ENCODE results near the gene NPTN. TPM values are rescaled to one million over a fixed set of nuclear protein-coding genes. Genes with fewer than 3 reads are reported as not detected.

The NPTN gene
- total RNA-seq, 1 experiment from 2014 or later: 151 TPM

DNA sequence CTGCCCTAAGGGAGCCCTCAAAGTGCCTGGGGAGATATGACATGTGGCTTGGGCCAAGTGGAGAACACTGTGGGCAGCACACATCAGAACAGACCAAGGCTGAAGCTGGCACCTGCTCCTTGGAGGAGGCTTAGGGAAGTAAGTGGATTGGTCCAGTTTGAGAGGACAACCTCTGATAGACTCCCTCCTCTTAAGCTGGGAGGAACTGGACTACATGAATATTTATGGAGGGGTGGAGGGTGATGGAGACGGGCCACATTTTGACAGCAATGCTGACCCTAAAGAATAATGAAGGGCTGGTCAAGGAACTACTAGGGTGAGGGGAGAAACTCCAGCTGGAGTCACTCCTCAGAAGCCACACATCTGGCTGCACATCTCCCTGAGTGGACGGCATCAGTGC, 44.5 kb upstream of the NPTN start:
- POLR2A ChIA-PET: interaction anchor here (0.6 kb wide), 1 partner anchor 52 kb away, joined by 3 read pairs; no protein-coding TSS in a partner anchor
- DNase-seq (ENCODE audit: low read depth, low spot score): no peak

DNA sequence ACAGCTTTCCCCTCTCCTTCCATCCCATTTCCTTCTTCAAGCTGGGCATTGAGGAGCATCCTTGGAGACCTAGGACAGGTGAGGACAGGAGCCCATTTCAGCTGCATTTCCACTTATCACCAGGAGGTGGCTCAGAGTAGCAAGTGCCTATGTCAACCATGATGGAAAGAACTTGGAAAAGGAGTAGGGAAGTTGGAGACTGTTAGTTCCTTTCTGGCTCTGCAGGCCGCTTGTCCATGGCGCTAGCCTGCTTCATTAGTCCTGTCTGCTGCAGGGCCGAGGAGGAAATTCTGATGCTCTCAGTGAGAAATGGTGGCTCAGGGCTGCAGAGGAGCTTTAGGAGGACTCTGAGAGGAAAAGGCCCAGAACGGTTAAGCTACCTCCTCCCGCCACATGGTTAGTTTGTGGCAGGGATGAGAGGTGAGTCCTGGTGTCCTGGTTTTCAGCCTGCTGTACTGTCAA, 44.0 kb upstream of the NPTN start:
- no TSS peak for BruUV-seq (replicated peaks)
- ChIA-PET CTCF (interaction anchor here (1.7 to 1.9 kb wide), 2 partner anchors 23 to 41 kb away, joined by 5 to 12 read pairs; no protein-coding TSS in a partner anchor), POLR2A (interaction anchor here (0.6 kb wide), 1 partner anchor 51 kb away, joined by 3 read pairs; no protein-coding TSS in a partner anchor)
- no peaks in the 10 kb centered on the region for H3K9me3 ChIP-seq (ENCODE audit: control insufficient read depth, insufficient read depth, low read depth, low read length)
- no peaks in the 10 kb centered on the region for H3K4me1 ChIP-seq (ENCODE audit: control insufficient read depth, insufficient read depth, low read length)
- no peak for TF ChIP-seq SIN3A (IDR thresholded peaks at IDR 0.05; ENCODE audit: borderline replicate concordance, insufficient read depth, low read depth, low read length)
- peak; percentile 85 for TF ChIP-seq CTCF (IDR thresholded peaks at IDR 0.05)
- TF ChIP-seq POLR2AphosphoS5 (IDR thresholded peaks at IDR 0.05; ENCODE audit: low read depth, low read length): no peak
- TF ChIP-seq REST (IDR thresholded peaks at IDR 0.05; ENCODE audit: insufficient read depth in 1 of 2, low read depth in 2 of 2, low read length in 1 of 2): no peak
- no peak for TF ChIP-seq TCF7L2 (IDR thresholded peaks at IDR 0.05; ENCODE audit: low read depth, low read length)
- DNase-seq (ENCODE audit: low read depth, low spot score) (peak; percentile 46), ATAC-seq (peak; percentile 88)
- no peak overlapping the region for H3K27ac ChIP-seq (ENCODE audit: low read length)
- no peaks in the 10 kb centered on the region for H3K36me3 ChIP-seq (ENCODE audit: control insufficient read depth, insufficient read depth, low read length)
- in situ Hi-C loops (cut with HindIII; ENCODE audit: low pct_unique_long_range_greater_than_20kb, low sequenced_read_pairs) (no loop called here), intact Hi-C loops (cut with micrococcal nuclease; ENCODE audit: unreplicated experiment) (loop anchor here (1.0 kb wide), 1 partner anchor 23 kb away; no protein-coding TSS in a partner anchor)
- peaks cover 13% of the 10 kb centered on the region for H3K27me3 ChIP-seq (ENCODE audit: control insufficient read depth, insufficient read depth, low read length)
- no peak overlapping the region for H3K4me3 ChIP-seq (ENCODE audit: low read depth in 2 of 2, low read length in 2 of 2)

More for the DNA sequence above, 44.5 kb upstream of the NPTN start:
- H3K27me3 ChIP-seq (ENCODE audit: control insufficient read depth, insufficient read depth, low read length): peaks cover 9% of the 10 kb centered on the region; the same call in 1 of the 2 replicates
- no peak for ATAC-seq
- H3K27ac ChIP-seq (ENCODE audit: low read length): no peak overlapping the region
- H3K36me3 ChIP-seq (ENCODE audit: control insufficient read depth, insufficient read depth, low read length): no peaks in the 10 kb centered on the region
- no peak overlapping the region for H3K4me3 ChIP-seq (ENCODE audit: low read depth in 2 of 2, low read length in 2 of 2)
- no peaks in the 10 kb centered on the region for H3K9me3 ChIP-seq (ENCODE audit: control insufficient read depth, insufficient read depth, low read depth, low read length)
- CTCF ChIA-PET: interaction anchor here (1.7 to 1.9 kb wide), 2 partner anchors 22 to 41 kb away, joined by 5 to 12 read pairs; no protein-coding TSS in a partner anchor
- no peaks in the 10 kb centered on the region for H3K4me1 ChIP-seq (ENCODE audit: control insufficient read depth, insufficient read depth, low read length)
- in situ Hi-C loops (cut with HindIII; ENCODE audit: low pct_unique_long_range_greater_than_20kb, low sequenced_read_pairs): no loop called here
- intact Hi-C loops (cut with micrococcal nuclease; ENCODE audit: unreplicated experiment): loop anchor here (1.0 kb wide), 1 partner anchor 23 kb away; no protein-coding TSS in a partner anchor
- no peak for TF ChIP-seq POLR2AphosphoS5 (IDR thresholded peaks at IDR 0.05; ENCODE audit: low read depth, low read length)
- no peak for TF ChIP-seq TCF7L2 (IDR thresholded peaks at IDR 0.05; ENCODE audit: low read depth, low read length)
- no peak for TF ChIP-seq CTCF (IDR thresholded peaks at IDR 0.05)
- no peak for TF ChIP-seq SIN3A (IDR thresholded peaks at IDR 0.05; ENCODE audit: borderline replicate concordance, insufficient read depth, low read depth, low read length)
- no peak for TF ChIP-seq REST (IDR thresholded peaks at IDR 0.05; ENCODE audit: insufficient read depth in 1 of 2, low read depth in 2 of 2, low read length in 1 of 2)
- no TSS peak for BruUV-seq (replicated peaks)
